HCT116 (cell line): ENCODE measurements around the gene SCAI.

Source experiments
- CEBPB ChIP-seq: IDR thresholded peaks from 2 replicates; pipeline ENCODE4 v1.6.1; 2012; ENCODE audit warnings: low read depth
- CTCF ChIP-seq, 3 experiments: fragments of 200-600 bp in 1 of 3; sonication (generic) in 1 of 3; IDR thresholded peaks in 2 of 3; conservative IDR thresholded peaks in 1 of 3; 2 replicates each; pipeline ENCODE4 v1.5.1; 2012 to 2017; ENCODE audit warnings: low read depth in 2 of 3, low read length in 2 of 3, antibody characterized with exemption in 1 of 3, borderline replicate concordance in 1 of 3, control low read depth in 1 of 3, mild to moderate bottlenecking in 1 of 3, mixed read lengths in 1 of 3, mixed run types in 1 of 3, moderate library complexity in 1 of 3; ENCODE audit not compliant: insufficient read depth in 1 of 3
- JUND ChIP-seq: IDR thresholded peaks from 2 replicates; pipeline ENCODE4 v1.6.1; 2012
- MAX ChIP-seq: IDR thresholded peaks from 2 replicates; pipeline ENCODE4 v1.6.1; 2012
- POLR2AphosphoS5 ChIP-seq: IDR thresholded peaks from 2 replicates; pipeline ENCODE4 v1.6.1; 2011; ENCODE audit warnings: mild to moderate bottlenecking, low read depth, low read length, moderate library complexity

GRCh38 chr9:124968238-124968637, 175.1 kb downstream of the SCAI start:
- TF ChIP-seq MAX (no peak), CEBPB (no peak), JUND (no peak), CTCF (IDR thresholded peaks at IDR 0.05 in 2 of 3, conservative IDR thresholded peaks at IDR 0.05 in 1 of 3; ENCODE audit: borderline replicate concordance in 1 of 3, insufficient read depth in 1 of 3, low read depth in 2 of 3, low read length in 2 of 3) (no peak), POLR2AphosphoS5 (no peak)
